ENCODE data around the gene PCDH10.
"Not testable (repeated sequence)": the region's sequence is repeated elsewhere in the genome, so short reads cannot be mapped to it uniquely, and the experiment has no call there.

Gene PCDH10

DNA sequence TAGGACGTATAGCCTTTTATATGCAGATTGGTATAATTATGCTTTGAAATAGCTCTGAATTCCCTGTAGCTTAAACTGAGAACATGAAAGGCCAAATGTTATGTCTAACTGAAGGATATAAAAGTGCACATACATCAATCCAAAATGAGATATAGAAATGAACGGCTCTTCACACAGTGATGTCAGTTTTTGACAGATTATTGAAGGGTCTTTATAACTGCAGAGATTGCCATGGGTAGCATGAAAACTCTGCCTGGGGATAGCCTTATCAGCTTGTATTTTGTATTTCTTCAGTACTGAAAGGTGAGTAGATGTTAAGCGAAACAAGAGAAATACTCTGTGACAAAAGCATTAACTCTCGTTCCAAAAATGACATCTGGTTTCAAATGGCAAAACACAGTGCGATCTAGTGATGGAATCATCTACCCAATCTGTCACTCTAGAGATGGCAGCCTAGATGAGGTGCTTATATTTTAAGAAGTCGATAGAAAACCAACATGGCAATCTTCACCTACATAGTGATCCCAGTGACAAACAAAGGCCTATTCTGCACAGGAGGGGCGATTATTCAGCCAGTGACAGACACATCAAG lies 59.7 kb downstream of the PCDH10 start:
- Histone ChIP-seq H3K27ac (ENCODE audit: low read length) (no peak overlapping the region), H3K4me1 (ENCODE audit: control insufficient read depth, insufficient read depth, low read length) (no peaks in the 10 kb centered on the region), H3K4me3 (ENCODE audit: low read length) (no peak overlapping the region), H3K9me3 (ENCODE audit: control insufficient read depth, insufficient read depth, low read length) (no peaks in the 10 kb centered on the region), H3K27me3 (ENCODE audit: control insufficient read depth, insufficient read depth, low read length) (no peaks in the 10 kb centered on the region), H3K36me3 (ENCODE audit: control insufficient read depth, insufficient read depth, low read length) (no peaks in the 10 kb centered on the region)
- no peak for DNase-seq (ENCODE audit: low read depth, low spot score)
- WGBS (ENCODE audit: insufficient coverage, insufficient read length), result no CpG with 5 or more reads among the region's 7 CpGs

DNA sequence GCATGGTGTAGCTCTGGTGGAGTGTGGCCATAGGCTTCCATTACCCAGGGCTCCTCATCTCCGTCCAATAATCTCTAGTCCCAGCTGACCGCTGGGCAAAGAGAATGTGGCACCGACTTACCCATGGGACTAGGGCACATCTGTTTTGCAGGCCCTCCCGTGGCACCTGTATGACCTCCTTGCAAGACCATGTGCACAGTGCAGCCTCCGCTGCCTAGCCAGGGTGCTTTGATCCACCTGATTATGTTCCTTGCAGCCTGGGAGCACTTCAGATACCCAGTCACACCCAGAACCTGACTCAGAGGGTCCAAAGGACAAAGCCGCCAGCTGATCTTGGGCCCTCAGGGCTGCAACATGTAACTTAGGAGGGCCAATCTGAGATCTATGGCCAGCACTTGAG lies 84.8 kb downstream of the PCDH10 start:
- H3K9me3 ChIP-seq (ENCODE audit: control insufficient read depth, insufficient read depth, low read length), result no peaks in the 10 kb centered on the region
- H3K36me3 ChIP-seq (ENCODE audit: control insufficient read depth, insufficient read depth, low read length), result no peaks in the 10 kb centered on the region
- DNase-seq (ENCODE audit: low read depth, low spot score), result no peak
- no CpG with 5 or more reads among the region's 6 CpGs for WGBS (ENCODE audit: insufficient coverage, insufficient read length)
- H3K27ac ChIP-seq (ENCODE audit: low read length), result no peak overlapping the region
- H3K4me3 ChIP-seq (ENCODE audit: low read length), result no peak overlapping the region
- no peaks in the 10 kb centered on the region for H3K4me1 ChIP-seq (ENCODE audit: control insufficient read depth, insufficient read depth, low read length)
- H3K27me3 ChIP-seq (ENCODE audit: control insufficient read depth, insufficient read depth, low read length), result no peaks in the 10 kb centered on the region

DNA sequence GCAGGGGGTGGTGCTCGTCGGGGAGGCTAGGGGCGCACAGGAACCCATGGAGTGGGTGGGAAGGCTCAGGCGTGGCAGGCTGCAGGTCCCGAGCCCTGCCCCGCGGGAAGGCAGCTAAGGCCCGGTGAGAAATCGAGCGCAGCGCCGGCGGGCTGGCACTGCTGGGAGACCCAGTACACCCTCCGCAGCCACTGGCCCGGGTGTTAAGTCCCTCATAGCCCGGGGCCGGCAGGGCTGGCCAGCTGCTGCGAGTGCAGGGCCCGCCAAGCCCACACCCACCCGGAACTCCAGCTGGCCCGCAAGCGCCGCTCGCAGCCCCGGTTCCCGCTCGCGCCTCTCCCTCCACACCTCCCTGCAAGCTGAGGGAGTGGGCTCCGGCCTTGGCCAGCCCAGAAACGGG lies 91.4 kb downstream of the PCDH10 start:
- H3K4me1 ChIP-seq (ENCODE audit: control insufficient read depth, insufficient read depth, low read length); H3K27me3 ChIP-seq (ENCODE audit: control insufficient read depth, insufficient read depth, low read length); H3K36me3 ChIP-seq (ENCODE audit: control insufficient read depth, insufficient read depth, low read length); DNase-seq (ENCODE audit: low read depth, low spot score); H3K9me3 ChIP-seq (ENCODE audit: control insufficient read depth, insufficient read depth, low read length); H3K4me3 ChIP-seq (ENCODE audit: low read length); H3K27ac ChIP-seq (ENCODE audit: low read length): not testable (repeated sequence)
- no CpG with 5 or more reads among the region's 30 CpGs for WGBS (ENCODE audit: insufficient coverage, insufficient read length)

Measured in iPS DF 6.9 (cell line).